ENCODE results near the gene KCNK10. TPM values are rescaled to one million over a fixed set of nuclear protein-coding genes. Genes with fewer than 3 reads are reported as not detected.

Gene KCNK10
- total and polyA plus RNA-seq, 2 of the 8 experiments (the other 6 are each of a cell fraction or from before 2014, with no cell fraction given) = 0.45 to 0.63 TPM

DNA sequence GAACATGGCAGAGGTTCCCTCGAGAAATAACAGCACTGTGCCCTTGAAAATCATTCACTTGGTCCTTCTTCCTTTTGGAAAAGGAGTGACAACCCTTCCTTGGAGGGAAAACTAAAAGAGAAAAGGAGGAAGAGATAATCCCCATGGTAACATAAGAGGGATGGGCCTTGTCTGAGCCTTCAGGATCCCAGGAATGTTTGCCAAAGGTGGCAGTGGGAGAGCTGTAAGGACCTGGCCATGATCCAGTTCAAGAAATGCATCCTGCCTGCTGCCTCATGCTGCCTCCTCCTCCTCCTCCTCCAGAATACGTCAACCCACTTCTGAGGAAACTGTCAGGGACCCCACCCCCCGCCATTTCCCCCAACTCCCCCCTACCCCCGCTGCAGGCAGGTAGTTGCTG, 118.8 kb downstream of the KCNK10 start:
- no peaks in the 10 kb centered on the region for H4K20me1 ChIP-seq (replicated peaks in 1 of 2; ENCODE audit: control insufficient read depth in 1 of 2, insufficient read depth in 2 of 2, low read length in 2 of 2)
- no peaks in the 10 kb centered on the region; a peak in 1 of 7 replicates for H3K4me1 ChIP-seq (replicated peaks in 1 of 4; ENCODE audit: control insufficient read depth in 3 of 4, insufficient read depth in 4 of 4, low read length in 3 of 4)
- no peaks in the 10 kb centered on the region for H3K36me3 ChIP-seq (ENCODE audit: control insufficient read depth in 2 of 4, insufficient read depth in 4 of 4, low read length in 3 of 4)
- H3K4ac ChIP-seq (replicated peaks; ENCODE audit: insufficient read length, low read depth, low read length) = no peak overlapping the region
- TF ChIP-seq TAF7 (optimal IDR thresholded peaks at IDR 0.05; ENCODE audit: borderline replicate concordance, low read depth, low read length) (no peak), TEAD4 (IDR thresholded peaks at IDR 0.05; ENCODE audit: low read depth, low read length) (no peak), ASH2L (IDR thresholded peaks at IDR 0.05; ENCODE audit: low read length) (no peak), TBP (IDR thresholded peaks at IDR 0.05; ENCODE audit: low read depth, low read length) (no peak), PHF8 (conservative IDR thresholded peaks at IDR 0.05; ENCODE audit: low read depth, low read length) (no peak), CTBP2 (IDR thresholded peaks at IDR 0.05; ENCODE audit: borderline replicate concordance, insufficient read depth, insufficient read length, low read length) (no peak), RFX5 (IDR thresholded peaks at IDR 0.05; ENCODE audit: borderline replicate concordance, low read depth, low read length) (no peak), EZH2 (IDR thresholded peaks at IDR 0.05; ENCODE audit: low read depth, low read length, severe bottlenecking) (no peak), SP4 (IDR thresholded peaks at IDR 0.05; ENCODE audit: low read length) (no peak), POLR2AphosphoS5 (IDR thresholded peaks at IDR 0.05; ENCODE audit: low read depth, low read length) (no peak), JUN (IDR thresholded peaks at IDR 0.05; ENCODE audit: low read depth, low read length) (no peak)
- TF ChIP-seq, protein P1, sequence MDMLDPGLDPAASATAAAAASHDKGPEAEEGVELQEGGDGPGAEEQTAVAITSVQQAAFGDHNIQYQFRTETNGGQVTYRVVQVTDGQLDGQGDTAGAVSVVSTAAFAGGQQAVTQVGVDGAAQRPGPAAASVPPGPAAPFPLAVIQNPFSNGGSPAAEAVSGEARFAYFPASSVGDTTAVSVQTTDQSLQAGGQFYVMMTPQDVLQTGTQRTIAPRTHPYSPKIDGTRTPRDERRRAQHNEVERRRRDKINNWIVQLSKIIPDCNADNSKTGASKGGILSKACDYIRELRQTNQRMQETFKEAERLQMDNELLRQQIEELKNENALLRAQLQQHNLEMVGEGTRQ (IDR thresholded peaks at IDR 0.05; ENCODE audit: low read length) = no peak
- TF ChIP-seq, protein P2, sequence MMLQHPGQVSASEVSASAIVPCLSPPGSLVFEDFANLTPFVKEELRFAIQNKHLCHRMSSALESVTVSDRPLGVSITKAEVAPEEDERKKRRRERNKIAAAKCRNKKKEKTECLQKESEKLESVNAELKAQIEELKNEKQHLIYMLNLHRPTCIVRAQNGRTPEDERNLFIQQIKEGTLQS (IDR thresholded peaks at IDR 0.05; ENCODE audit: insufficient read depth, low read depth, low read length) = no peak
- POLR2A ChIA-PET (ENCODE audit: partially characterized antibody) = no interaction called here
- H2BK120ac ChIP-seq (replicated peaks; ENCODE audit: low read depth, low read length) = no peak overlapping the region
- no peak overlapping the region for H2AFZ ChIP-seq (ENCODE audit: low read length)
- no peaks in the 10 kb centered on the region for H3K79me2 ChIP-seq (ENCODE audit: control insufficient read depth in 1 of 2, insufficient read depth in 2 of 2, low read length in 2 of 2)
- H3K18ac ChIP-seq (ENCODE audit: extremely low read depth, low read length) = no peak overlapping the region
- no peak overlapping the region for H4K5ac ChIP-seq (ENCODE audit: insufficient read length, low read depth, low read length)
- H3K9me3 ChIP-seq (ENCODE audit: insufficient read depth in 2 of 2, low read depth in 1 of 2, low read length in 1 of 2) = no peaks in the 10 kb centered on the region
- DNase-seq (ENCODE audit: low read depth in 1 of 2, low spot score in 2 of 2) (no peak), FAIRE-seq (no peak)
- no peak overlapping the region for H3K27ac ChIP-seq (ENCODE audit: low read depth, low read length)
- H4K91ac ChIP-seq (replicated peaks; ENCODE audit: insufficient read length, low read length) = no peak overlapping the region
- H3K56ac ChIP-seq (replicated peaks; ENCODE audit: insufficient read length, low read depth, low read length) = no peak overlapping the region
- no peak overlapping the region for H2BK5ac ChIP-seq (ENCODE audit: low read depth, low read length)
- no peaks in the 10 kb centered on the region for H3K23me2 ChIP-seq (ENCODE audit: low read depth, low read length)
- no peaks in the 10 kb centered on the region for H3K79me1 ChIP-seq (ENCODE audit: low read depth, low read length)
- no peak overlapping the region for H3K23ac ChIP-seq (ENCODE audit: insufficient read length)
- no peak overlapping the region for H3K4me2 ChIP-seq (ENCODE audit: insufficient read depth in 1 of 2, low read depth in 2 of 2, low read length in 2 of 2)
- H3K9ac ChIP-seq (replicated peaks in 1 of 4; ENCODE audit: extremely low read depth in 1 of 4, low read depth in 3 of 4, low read length in 3 of 4) = no peak overlapping the region
- CTCF ChIA-PET (ENCODE audit: partially characterized antibody) = interaction anchor here (2.7 kb wide), 1 partner anchor 17 kb away, joined by 5 read pairs; no protein-coding TSS in a partner anchor
- no peak overlapping the region for H2BK12ac ChIP-seq (ENCODE audit: low read depth, low read length)
- H3K14ac ChIP-seq (ENCODE audit: insufficient read length) = no peak overlapping the region
- no peaks in the 10 kb centered on the region for H3K27me3 ChIP-seq (replicated peaks in 1 of 4; ENCODE audit: control insufficient read depth in 3 of 4, extremely low read depth in 1 of 4, insufficient read depth in 3 of 4, low read length in 3 of 4)
- H2BK20ac ChIP-seq (ENCODE audit: low read length) = no peak overlapping the region
- WGBS, 2 experiments (ENCODE audit: extremely low coverage in 1 of 2, insufficient coverage in 1 of 2, insufficient read length in 1 of 2, insufficient replicate concordance in 2 of 2, low coverage in 1 of 2, low lambda C conversion rate in 2 of 2, missing lambda C conversion rate in 1 of 2) = 82% methylated on average over 2 of the region's 4 CpGs; no CpG with 5 or more reads in 1 of the 2 experiments
- no peak overlapping the region for H4K8ac ChIP-seq (ENCODE audit: extremely low read depth, insufficient read depth, low read length)
- H3K4me3 ChIP-seq (ENCODE audit: extremely low read depth in 1 of 4, insufficient read depth in 2 of 4, low read depth in 3 of 4, low read length in 4 of 4) = no peak overlapping the region
- H2AK5ac ChIP-seq (ENCODE audit: low read depth, low read length) = no peak overlapping the region
- H2BK15ac ChIP-seq (ENCODE audit: low read length) = no peak overlapping the region

Data from H1 (cell line).